ENCODE data around the gene LRRC9. TPM values are rescaled to one million over a fixed set of nuclear protein-coding genes. Genes with fewer than 3 reads are reported as not detected.

Gene LRRC9
- total and polyA plus RNA-seq, 2 of the 13 experiments (the other 11 are each of a cell fraction or from before 2014, with no cell fraction given): 0.08 to 0.18 TPM

DNA sequence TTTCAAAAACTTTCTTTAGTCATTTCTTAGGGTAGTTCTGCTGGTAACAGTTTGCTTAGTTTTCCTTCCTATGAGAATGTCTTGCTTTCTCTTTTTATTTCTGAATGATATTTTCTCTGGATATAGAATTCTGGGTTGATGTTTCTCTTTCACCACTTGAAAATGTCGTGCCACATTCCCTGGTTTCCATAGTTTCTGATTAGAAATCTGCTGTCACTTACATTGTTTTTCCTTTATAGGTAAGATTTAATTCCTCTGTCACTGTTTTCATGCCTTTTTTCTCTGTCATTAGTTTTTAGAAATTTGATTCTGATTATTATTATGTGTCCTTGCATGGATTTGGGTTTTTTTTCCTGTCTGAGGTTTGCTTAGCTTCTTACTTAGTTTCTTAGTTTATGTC lies 94.5 kb downstream of the LRRC9 start:
- in situ Hi-C loops (cut with HindIII; ENCODE audit: extremely low pct_ligation_motif_present, low pct_unique_long_range_greater_than_20kb) (no loop called here), intact Hi-C loops (cut with micrococcal nuclease; ENCODE audit: unreplicated experiment) (no loop called here)
- Histone ChIP-seq H3K36me3 (replicated peaks in 1 of 2; ENCODE audit: control insufficient read depth in 1 of 2, insufficient read depth in 2 of 2, low read length in 2 of 2) (no peaks in the 10 kb centered on the region), H2AFZ (ENCODE audit: low read length) (no peak overlapping the region), H3K27ac (ENCODE audit: extremely low read length, insufficient read depth, low read length) (no peak overlapping the region), H3K4me3 (replicated peaks in 1 of 3; ENCODE audit: insufficient read depth in 1 of 3, low read depth in 2 of 3, low read length in 3 of 3) (no peak overlapping the region), H3K4me2 (ENCODE audit: low read depth, low read length) (no peak overlapping the region), H3K9me3 (ENCODE audit: low read length) (peaks cover 21% of the 10 kb centered on the region), H3K9ac (ENCODE audit: insufficient read depth, low read depth, low read length) (no peak overlapping the region), H3K4me1 (ENCODE audit: insufficient read depth, low read length) (no peaks in the 10 kb centered on the region), H3K27me3 (ENCODE audit: control insufficient read depth in 1 of 2, insufficient read depth in 2 of 2, low read length in 2 of 2) (no peaks in the 10 kb centered on the region), H3K79me2 (ENCODE audit: insufficient read depth, low read length) (no peaks in the 10 kb centered on the region), H4K20me1 (ENCODE audit: insufficient read depth, low read length) (no peaks in the 10 kb centered on the region)
- no TSS peak for BruUV-seq (replicated peaks)
- WGBS (ENCODE audit: low lambda C conversion rate): 0% methylated on average over 1 of the region's 1 CpG
- FAIRE-seq (no peak), DNase-seq (ENCODE audit: low spot score) (no peak), ATAC-seq (no peak)
- no peak for TF ChIP-seq NRL (CRISPR knock-in tag; IDR thresholded peaks at IDR 0.05; ENCODE audit: borderline replicate concordance)
- peak; percentile 97 for TF ChIP-seq ZNF317 (CRISPR knock-in tag; IDR thresholded peaks at IDR 0.05)
- TF ChIP-seq MTF1 (CRISPR knock-in tag; IDR thresholded peaks at IDR 0.05): no peak
- no peak for TF ChIP-seq MED1 (CRISPR knock-in tag; IDR thresholded peaks at IDR 0.05)
- no peak for TF ChIP-seq PHF5A (CRISPR knock-in tag; IDR thresholded peaks at IDR 0.05; ENCODE audit: low read depth, unreplicated experiment)
- TF ChIP-seq CENPX (CRISPR knock-in tag; IDR thresholded peaks at IDR 0.05): no peak
- POLR2A ChIA-PET: no interaction called here
- CTCF ChIA-PET (ENCODE audit: low intra/inter-chr PET ratio, low total read pairs): no interaction called here

DNA sequence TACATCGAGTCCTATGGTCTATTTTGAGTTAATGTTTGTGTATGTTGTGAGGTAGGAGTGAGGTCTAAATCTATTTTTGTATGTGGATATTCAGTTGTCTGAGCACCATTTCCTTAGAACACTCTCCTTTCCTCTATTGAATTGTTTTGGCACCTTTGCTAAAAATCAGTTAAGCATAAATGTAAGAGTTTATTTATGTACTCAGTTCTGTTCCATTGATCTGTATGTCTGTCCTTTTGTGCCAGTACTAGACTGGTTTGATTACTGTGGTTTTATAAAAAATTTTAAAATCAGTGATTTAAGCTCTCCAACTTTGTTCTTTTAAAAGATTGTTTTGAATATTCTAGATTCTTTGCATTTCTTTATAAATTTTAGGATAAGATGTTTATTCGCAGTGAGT lies 101.7 kb downstream of the LRRC9 start:
- TF ChIP-seq SRSF1 (optimal IDR thresholded peaks at IDR 0.05; ENCODE audit: low read depth, low read length) (no peak), FOXP1 (IDR thresholded peaks at IDR 0.05) (no peak), FOXP1 (CRISPR knock-in tag; IDR thresholded peaks at IDR 0.05) (no peak), PCBP2 (optimal IDR thresholded peaks at IDR 0.05; ENCODE audit: low read depth, low read length, poor library complexity, severe bottlenecking) (no peak), SMARCC2 (IDR thresholded peaks at IDR 0.05) (no peak), NR2C2 (CRISPR knock-in tag; IDR thresholded peaks at IDR 0.05; ENCODE audit: borderline replicate concordance) (no peak), MTA3 (CRISPR knock-in tag; IDR thresholded peaks at IDR 0.05) (no peak), NPAS2 (CRISPR knock-in tag; IDR thresholded peaks at IDR 0.05; ENCODE audit: borderline replicate concordance) (no peak)
- TF ChIP-seq, protein P1, sequence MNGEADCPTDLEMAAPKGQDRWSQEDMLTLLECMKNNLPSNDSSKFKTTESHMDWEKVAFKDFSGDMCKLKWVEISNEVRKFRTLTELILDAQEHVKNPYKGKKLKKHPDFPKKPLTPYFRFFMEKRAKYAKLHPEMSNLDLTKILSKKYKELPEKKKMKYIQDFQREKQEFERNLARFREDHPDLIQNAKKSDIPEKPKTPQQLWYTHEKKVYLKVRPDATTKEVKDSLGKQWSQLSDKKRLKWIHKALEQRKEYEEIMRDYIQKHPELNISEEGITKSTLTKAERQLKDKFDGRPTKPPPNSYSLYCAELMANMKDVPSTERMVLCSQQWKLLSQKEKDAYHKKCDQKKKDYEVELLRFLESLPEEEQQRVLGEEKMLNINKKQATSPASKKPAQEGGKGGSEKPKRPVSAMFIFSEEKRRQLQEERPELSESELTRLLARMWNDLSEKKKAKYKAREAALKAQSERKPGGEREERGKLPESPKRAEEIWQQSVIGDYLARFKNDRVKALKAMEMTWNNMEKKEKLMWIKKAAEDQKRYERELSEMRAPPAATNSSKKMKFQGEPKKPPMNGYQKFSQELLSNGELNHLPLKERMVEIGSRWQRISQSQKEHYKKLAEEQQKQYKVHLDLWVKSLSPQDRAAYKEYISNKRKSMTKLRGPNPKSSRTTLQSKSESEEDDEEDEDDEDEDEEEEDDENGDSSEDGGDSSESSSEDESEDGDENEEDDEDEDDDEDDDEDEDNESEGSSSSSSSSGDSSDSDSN (CRISPR knock-in tag; IDR thresholded peaks at IDR 0.05): no peak
- in situ Hi-C loops (cut with HindIII; ENCODE audit: extremely low pct_ligation_motif_present, low pct_unique_long_range_greater_than_20kb) (no loop called here), intact Hi-C loops (cut with micrococcal nuclease; ENCODE audit: unreplicated experiment) (no loop called here)
- H2AFZ ChIP-seq (ENCODE audit: low read length): no peak overlapping the region
- 3% methylated on average over 2 of the region's 2 CpGs for WGBS (ENCODE audit: low lambda C conversion rate)
- no peaks in the 10 kb centered on the region for H3K79me2 ChIP-seq (ENCODE audit: insufficient read depth, low read length)
- POLR2A ChIA-PET: no interaction called here
- peaks cover 12% of the 10 kb centered on the region for H3K4me1 ChIP-seq (ENCODE audit: insufficient read depth, low read length)
- H3K4me3 ChIP-seq (replicated peaks in 1 of 3; ENCODE audit: insufficient read depth in 1 of 3, low read depth in 2 of 3, low read length in 3 of 3): no peak overlapping the region
- CTCF ChIA-PET (ENCODE audit: low intra/inter-chr PET ratio, low total read pairs): no interaction called here
- no peak for ATAC-seq
- BruUV-seq (replicated peaks): no TSS peak
- H4K20me1 ChIP-seq (ENCODE audit: insufficient read depth, low read length): no peaks in the 10 kb centered on the region
- no peaks in the 10 kb centered on the region for H3K27me3 ChIP-seq (ENCODE audit: control insufficient read depth in 1 of 2, insufficient read depth in 2 of 2, low read length in 2 of 2)
- no peak overlapping the region for H3K9ac ChIP-seq (ENCODE audit: insufficient read depth, low read depth, low read length)
- DNase-seq (ENCODE audit: low spot score): no peak
- H3K36me3 ChIP-seq (replicated peaks in 1 of 2; ENCODE audit: control insufficient read depth in 1 of 2, insufficient read depth in 2 of 2, low read length in 2 of 2): no peaks in the 10 kb centered on the region
- no peak for FAIRE-seq
- no peaks in the 10 kb centered on the region for H3K9me3 ChIP-seq (ENCODE audit: low read length)
- no peak overlapping the region for H3K27ac ChIP-seq (ENCODE audit: extremely low read length, insufficient read depth, low read length)
- H3K4me2 ChIP-seq (ENCODE audit: low read depth, low read length): no peak overlapping the region

Data from HepG2 (cell line).